HG02610 (cell line): ENCODE results near the gene PPID.
A peak's percentile ranks its signal among the peaks of the same experiment; 100 is the strongest.

Experiments
- ATAC-seq: cut with Tn5 transposase; IDR thresholded peaks from one replicate; pipeline ENCODE4 v1.9.1; 2021; ENCODE audit warnings: mild to moderate bottlenecking, moderate library complexity; ENCODE audit not compliant: unreplicated experiment

PPID gene

GRCh38 chr4:158738866-158739265 is 15.7 kb upstream of the PPID start:
- no peak for ATAC-seq

DNA sequence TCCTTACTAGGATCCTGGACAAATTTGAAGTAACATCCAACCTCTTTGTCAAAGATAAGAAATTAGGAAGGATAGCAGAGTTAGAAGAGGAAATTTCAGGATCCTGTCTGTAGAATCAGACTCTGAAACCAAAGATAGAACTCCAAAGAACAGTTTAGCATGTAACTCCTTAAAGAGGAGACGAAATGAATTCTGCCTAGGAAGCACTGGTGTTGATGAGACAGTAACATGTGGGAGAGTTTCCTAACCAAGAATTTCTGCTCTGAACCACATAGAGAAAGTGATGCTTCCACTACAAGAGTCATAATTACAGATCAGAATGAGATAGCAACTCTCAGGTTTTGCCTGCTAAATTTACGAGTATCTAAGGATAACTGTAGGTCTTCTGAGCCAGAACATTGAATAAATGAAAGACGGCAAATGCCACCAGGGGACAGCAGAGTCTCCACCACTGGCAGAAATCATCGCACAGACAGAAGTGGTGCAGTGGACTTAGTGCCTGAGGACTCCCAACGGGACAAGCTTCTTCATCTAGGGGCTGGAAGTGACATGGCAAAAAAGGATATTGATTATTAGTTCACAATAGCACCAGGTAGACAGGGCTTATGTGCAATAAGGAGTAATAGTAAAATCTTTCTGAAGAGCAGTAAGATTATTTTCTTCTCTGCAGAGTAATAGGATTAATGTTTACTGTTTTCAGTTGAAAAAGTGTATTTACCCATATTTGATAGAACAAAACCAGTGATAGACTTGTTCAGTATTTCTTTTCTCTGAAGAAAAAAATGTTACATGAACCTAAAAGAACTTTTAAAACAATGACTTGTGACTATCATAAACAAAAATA is 6.7 kb upstream of the PPID start:
- ATAC-seq = peak; percentile 88

DNA sequence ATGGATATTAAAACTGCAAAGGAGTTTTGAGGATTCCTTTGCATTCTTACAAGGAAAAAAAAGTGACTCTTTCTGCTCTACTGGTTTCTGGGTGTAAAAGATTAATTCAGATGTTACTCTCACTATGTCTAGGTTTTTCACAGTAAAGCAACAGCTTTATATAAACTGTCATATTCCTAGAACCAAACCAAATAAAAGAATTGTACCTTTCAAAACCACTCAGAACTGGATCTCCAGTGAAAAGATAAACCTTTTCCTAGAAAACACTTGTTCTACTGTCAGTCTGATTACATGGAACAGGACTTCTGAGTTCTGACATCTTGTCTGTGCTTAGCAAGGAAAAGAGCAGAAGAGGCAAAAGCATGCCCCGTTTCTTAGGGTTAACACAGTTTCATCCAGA is 5.0 kb upstream of the PPID start:
- no peak for ATAC-seq

DNA sequence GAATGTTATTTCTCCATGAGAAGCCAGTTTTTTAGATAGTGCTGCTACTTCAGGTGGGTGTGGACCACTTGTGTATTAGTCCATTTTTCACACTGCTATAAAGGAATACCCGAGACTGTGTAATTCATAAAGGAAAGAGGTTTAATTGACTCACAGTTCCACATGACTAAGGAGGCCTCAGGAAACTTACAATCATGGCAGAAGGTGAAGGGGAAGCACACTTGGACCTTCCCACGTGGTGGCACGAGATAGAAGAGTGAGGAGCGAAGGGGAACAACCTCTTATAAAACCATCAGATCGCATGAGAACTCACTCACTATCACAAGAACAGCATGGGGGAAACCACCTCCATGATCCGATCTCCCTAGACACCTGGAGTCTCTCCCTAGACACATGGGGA is 3.4 kb upstream of the PPID start:
- no peak for ATAC-seq

DNA sequence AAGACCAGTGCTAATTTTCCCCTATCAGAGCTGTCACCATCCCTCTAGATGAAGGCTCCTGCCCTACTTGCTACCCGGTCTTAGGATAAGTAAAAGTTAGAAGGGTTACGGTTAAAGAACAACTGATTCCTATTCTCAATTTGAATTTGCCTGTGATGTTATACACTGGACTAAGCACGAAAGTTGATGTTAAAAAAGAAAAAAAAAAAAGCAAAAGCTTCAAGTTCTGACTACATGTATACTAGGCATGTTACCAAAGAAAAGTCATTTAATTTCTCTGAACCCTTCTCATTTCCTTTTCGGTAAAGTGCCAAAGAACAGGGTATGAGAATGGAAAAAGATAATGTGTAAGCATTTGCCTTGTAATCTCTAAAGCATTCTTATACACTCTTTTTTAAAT is 1.4 kb upstream of the PPID start:
- no peak for ATAC-seq

DNA sequence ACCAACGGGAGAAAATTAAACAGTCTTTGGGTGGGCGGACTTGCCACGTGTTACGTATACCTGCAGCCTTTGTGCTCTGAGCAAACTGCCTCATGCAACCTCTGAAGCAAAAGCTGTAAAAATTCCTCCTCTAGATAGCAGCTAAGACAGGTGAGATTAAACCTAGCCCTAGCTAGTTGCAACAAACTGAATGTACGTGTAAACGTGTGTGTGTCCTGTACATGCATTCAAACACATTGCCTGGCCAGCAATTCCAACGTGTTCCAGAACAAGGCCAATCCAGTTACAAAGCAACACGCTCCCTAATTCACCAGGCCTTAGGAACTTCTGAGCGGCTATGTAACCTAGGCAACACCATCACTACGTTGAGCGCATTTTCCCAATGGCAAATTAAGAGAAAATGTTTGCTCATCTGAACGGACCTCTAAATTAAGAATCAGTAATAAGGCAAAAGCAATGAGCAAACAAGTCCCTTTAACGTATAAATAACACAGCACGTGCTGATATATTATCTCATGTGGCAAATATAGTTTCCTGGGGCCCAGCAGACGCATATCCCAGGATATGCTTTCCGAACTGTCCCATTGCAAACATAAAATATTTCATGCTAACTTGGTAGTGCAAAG is 792 bp downstream of the PPID start:
- ATAC-seq = peak; percentile 6

DNA sequence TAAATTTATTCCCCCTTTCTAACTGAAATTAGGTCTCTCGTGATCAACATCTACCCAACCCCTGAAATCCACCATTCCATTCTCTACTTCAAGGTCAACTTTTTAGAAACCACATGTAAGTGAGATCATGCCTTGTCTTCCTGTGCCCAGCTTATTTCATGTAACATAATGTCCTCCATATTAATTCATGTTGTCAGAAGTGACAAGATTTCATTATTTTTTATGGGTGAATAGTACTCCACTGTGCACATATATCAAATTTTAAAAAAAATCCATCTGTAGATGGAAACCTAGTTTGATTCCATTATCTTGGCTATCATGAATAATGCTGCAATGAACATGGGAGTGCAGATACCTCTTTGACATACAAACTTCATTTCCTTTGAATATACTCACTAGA is 1.5 kb downstream of the PPID start:
- no peak for ATAC-seq

DNA sequence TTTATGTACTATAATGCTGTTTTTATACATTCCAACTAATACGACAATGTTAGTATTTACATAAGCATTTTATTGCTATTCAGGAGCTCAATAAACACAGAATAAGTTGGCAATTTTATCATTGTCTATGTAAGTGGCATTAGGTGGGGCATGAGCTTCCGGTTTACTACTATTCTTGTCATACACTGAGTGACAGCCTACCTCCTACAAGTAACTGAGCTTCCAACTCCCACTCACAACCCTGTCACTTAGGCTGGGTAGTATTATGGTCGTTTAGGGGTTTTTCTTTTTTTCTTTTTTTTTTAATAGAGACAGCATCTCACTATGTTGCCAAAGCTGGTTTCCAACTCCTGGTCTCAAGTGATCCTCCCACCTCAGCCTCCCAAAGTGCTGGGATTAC is 7.4 kb downstream of the PPID start:
- ATAC-seq = no peak

DNA sequence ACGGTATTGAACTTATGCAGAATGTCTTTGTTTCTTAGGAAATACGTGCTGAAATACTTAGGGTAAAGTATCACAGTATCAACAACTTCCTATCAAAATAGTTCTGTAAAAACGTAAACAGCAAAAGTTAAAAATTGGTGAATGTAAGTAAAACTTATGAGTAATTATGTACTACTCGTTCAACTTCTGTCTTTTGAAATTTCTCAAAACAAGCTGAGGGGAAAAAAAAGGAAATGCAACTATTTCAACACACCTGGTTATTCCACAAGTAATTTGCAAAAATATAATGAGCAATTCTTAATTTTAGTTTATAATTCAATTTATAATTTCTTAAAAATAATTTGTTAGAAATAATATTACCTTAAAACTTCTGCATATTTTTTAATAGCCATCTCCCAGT is 8.3 kb downstream of the PPID start:
- ATAC-seq = no peak

GRCh38 chr4:158712622-158713021 is 10.6 kb downstream of the PPID start:
- peak; percentile 59 for ATAC-seq

- no peak for ATAC-seq
Observed at GRCh38 chr4:158710814-158711213, 12.4 kb downstream of the PPID start.

DNA sequence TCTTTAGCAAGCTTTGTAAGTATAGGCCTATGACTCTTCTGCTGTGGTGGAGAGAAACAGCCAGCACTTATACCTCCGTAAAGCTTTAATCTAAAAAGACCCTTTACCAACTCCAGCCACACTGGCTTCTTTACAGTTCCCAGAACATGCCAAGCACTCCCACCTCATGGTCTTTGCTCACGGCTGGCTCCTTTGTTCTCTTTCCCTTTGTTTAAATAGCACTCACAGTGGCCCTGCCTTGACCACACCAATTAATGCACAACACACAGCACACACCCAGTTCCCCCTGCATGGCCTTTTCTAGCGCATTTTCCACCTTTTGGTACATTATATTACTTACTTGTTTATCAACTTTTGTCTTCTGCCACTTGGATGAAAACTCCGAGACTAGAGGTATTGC is 18.9 kb downstream of the PPID start:
- no peak for ATAC-seq

GRCh38 chr4:158688813-158689212 is 34.4 kb downstream of the PPID start:
- no peak for ATAC-seq

- ATAC-seq = no peak
Observed at GRCh38 chr4:158682066-158682465, 41.1 kb downstream of the PPID start.

GRCh38 chr4:158681629-158682028 is 41.6 kb downstream of the PPID start:
- no peak for ATAC-seq

DNA sequence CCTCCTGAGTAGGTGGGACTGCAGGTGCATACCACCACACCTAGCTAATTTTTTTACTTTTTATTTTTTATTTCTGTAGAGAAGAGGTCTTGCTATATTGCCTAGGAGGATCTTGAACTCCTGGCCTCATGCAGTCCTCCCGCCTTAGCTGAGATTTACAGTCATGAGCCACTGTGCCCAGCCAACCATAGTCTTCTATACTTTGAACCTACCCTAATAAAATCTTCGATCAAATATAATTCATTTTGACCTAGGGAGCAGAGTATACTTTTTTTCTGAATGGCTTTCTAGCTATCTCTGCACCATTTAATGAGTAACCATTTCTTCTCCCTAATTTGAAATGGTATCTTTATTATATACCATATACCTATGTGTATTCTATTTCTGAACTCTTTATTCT is 44.4 kb downstream of the PPID start:
- no peak for ATAC-seq

- ATAC-seq = no peak
Observed at GRCh38 chr4:158676076-158676475, 47.1 kb downstream of the PPID start.

- ATAC-seq = no peak
Observed at GRCh38 chr4:158673633-158674032, 49.6 kb downstream of the PPID start.

DNA sequence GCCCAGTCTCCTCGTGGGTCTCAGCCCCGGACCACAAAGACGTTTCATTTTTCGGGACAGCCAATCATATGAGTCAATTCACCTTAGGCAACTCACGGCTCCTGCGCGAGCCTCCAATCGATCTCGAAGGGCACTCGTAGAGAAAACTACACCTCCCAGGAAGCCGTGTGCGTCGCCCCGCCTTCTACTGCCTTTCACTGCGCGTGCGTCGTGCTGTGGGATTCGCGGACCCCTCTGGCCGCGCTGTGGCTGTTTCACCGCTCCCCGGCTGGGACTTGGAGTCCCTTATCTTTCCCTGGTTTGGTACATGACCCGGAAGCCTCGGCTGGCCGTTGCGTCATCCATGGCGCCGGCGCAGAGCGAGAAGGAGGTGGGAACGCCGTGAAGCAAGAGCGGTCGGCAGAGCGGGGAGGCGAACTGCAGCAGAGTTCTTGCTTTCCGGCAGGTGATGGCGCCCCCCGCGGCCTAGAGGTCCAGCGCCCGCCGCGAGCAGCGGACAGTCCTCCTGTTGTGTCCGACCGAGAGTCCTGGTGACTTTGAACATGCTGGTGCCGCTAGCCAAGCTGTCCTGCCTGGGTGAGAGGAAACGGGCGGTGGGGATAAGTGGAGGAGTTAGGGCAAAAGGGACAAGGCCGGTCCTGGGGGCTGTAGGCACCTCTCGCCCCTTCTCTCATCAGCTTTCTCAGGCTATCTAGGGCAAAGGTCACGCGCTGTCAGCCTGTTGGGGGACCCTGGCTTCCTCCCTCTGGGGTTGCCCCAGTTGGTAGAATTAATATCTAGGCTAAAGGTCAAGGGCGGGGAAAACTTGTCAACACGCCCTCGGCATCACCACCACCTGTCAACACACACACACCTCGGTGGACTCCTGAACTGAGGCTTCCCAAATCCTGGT is 51.0 kb downstream of the PPID start, which contains the start of gene ETFDH:
ETFDH (plus strand) TSS at position 382 of the 892 bp plus-strand sequence; CDS start at position 543, 161 bp downstream.
- ATAC-seq = peak; percentile 89

DNA sequence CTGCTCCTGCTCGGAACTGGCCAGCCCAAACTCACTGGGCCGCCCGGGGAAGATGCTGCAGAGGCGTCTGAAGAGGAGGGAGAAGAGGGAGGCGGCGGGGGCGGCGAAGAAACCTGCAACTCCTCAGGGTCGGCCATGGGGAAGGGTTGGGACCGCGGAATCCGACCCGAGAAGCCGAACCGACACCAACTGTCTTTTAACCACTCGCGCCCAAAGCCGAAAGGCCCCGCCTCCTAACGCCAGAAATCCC is 51.6 kb downstream of the PPID start, which contains the start of gene C4orf46:
C4orf46 (minus strand) TSS at position 223 of the 250 bp plus-strand sequence; CDS start at position 137, 86 bp downstream.
- no peak for ATAC-seq

GRCh38 chr4:158670975-158671664 is 52.1 kb downstream of the PPID start:
- peak; percentile 35 for ATAC-seq
